Pancreas (tissue), 10 donors: Measurements from ENCODE around the gene HSP90AA1. TPM values are rescaled to one million over a fixed set of nuclear protein-coding genes. Genes with fewer than 3 reads are reported as not detected.

Experiments
- ATAC-seq, 4 donors: fragments of 200-7000 bp; cut with Tn5 transposase; one replicate each; pipeline versions ENCODE4 v1.8.0 to v1.9.1; 2020; ENCODE audit warnings: mild to moderate bottlenecking in 4 of 4, moderate library complexity in 4 of 4
- DNase-seq, 6 donors: peaks; one replicate each; pipeline ENCODE4 v3.0.0-alpha.2; 2020
- FAIRE-seq: peaks from 2 replicates; lab custom pipeline; 2012; peaks lifted over from hg19 to GRCh38; lab: Jason Lieb, UNC
- H3K27ac ChIP-seq, 4 donors: fragments of 200-600 bp; sonication (generic); 1 replicate in 3 of 4; 2 replicates in 1 of 4; pipeline versions ENCODE4 v1.5.0 to v1.8.0; 2020
- H3K27me3 ChIP-seq, 4 donors: fragments of 200-600 bp; one replicate each; pipeline ENCODE4 v1.8.0; 2021
- H3K36me3 ChIP-seq, 3 donors: fragments of 200-600 bp; sonication (generic) in 1 of 3; one replicate each; pipeline versions ENCODE4 v1.5.0 to v1.8.0; 2020 to 2021
- H3K4me1 ChIP-seq, 3 donors: fragments of 200-600 bp; one replicate each; pipeline ENCODE4 v1.8.0; 2021
- H3K4me3 ChIP-seq, 4 donors: fragments of 200-600 bp; sonication (generic) in 2 of 4; one replicate each; pipeline versions ENCODE4 v1.5.0 to v1.8.0; 2020 to 2021
- H3K9me3 ChIP-seq, 4 donors: fragments of 200-600 bp; one replicate each; pipeline ENCODE4 v1.8.0; 2021
- CTCF ChIP-seq, 4 donors: fragments of 200-600 bp; sonication (generic) in 3 of 4; IDR thresholded peaks; one replicate each; pipeline versions ENCODE4 v1.5.0 to v1.8.0; 2021; ENCODE audit warnings: antibody characterized with exemption in 4 of 4
- WGBS, 2 donors: extraction: QIAGEN DNeasy Blood & Tissue Kit; methylation state at CpG; one replicate each; pipeline ENCODE4 v1.1.7; 2013; 5-methylcytosine and 5-hydroxymethylcytosine counted together
- intact Hi-C, 3 donors: fragments of 100-400 bp; cut with DNase I; formaldehyde crosslinking; loops; one replicate each; pipeline versions ENCODE4 v1.11.1 to v1.14.2; 2022
- polyA plus RNA-seq, 2 donors: library from polyadenylated mRNA; stranded (reverse); fragments of 200-250 nt; gene quantifications; one replicate each; pipeline ENCODE4 v1.2.3, GENCODE V29; 2013
- total RNA-seq, 6 donors: library from RNA; stranded (reverse); fragmentation: NEBNext Ultra II Directional in 4 of 6; extraction: Animal tissue kit (Norgen Biotek cat#: 25700) in 4 of 6; gene quantifications; one replicate each; pipeline versions ENCODE4 v1.2.1 to v1.2.4, GENCODE V29; 2021 to 2023
- donor health status: healthy with polysubstance abuse.
- donor health status: DM: no; HTN: no; CAD: no; lungs with moderate emphysema.
- donor health status: DM: no; HTN: no; CAD: no.
- donor health status: control.
- donor health status: control.
- donor health status: Bipolar disorder and iron deficiency.
- donor health status: DM: yes; HTN: yes; CAD: no.
- donor health status: DM: no; HTN: no; CAD: no.
- donor health status: DM: no; HTN: no; CAD: no.
- donor health status: DM: yes; HTN: yes; CAD: no.

HSP90AA1 gene
- total and polyA plus RNA-seq, 8 donors, result 106 to 393 (median 136) TPM

- H3K27ac ChIP-seq, result no peak overlapping the region
- ATAC-seq (no peak), DNase-seq (no peak), FAIRE-seq (no peak)
- no peaks in the 10 kb centered on the region for H3K4me1 ChIP-seq
- intact Hi-C loops, result no loop called here
- H3K27me3 ChIP-seq, result no peaks in the 10 kb centered on the region
- H3K9me3 ChIP-seq, result no peaks in the 10 kb centered on the region
- H3K4me3 ChIP-seq, result no peak overlapping the region
- no peak for TF ChIP-seq CTCF (IDR thresholded peaks at IDR 0.05)
- 47 to 64% methylated on average over 10 of the region's 10 CpGs for WGBS, 2 donors
- H3K36me3 ChIP-seq, result peaks cover 0 to 2% (median 0%) of the 10 kb centered on the region in 3 donors
Measured at GRCh38 chr14:102057480-102058114, 29.2 kb downstream of the HSP90AA1 start.

GRCh38 chr14:102056694-102057442 lies 30.0 kb downstream of the HSP90AA1 start:
- WGBS, 2 donors, result 73 to 83% methylated on average over 31 of the region's 31 CpGs
- DNase-seq (no peak), ATAC-seq (no peak)

GRCh38 chr14:102055181-102055901 lies 31.5 kb downstream of the HSP90AA1 start:
- H3K36me3 ChIP-seq, result peaks cover 3 to 25% (median 6%) of the 10 kb centered on the region in 3 donors
- no peaks in the 10 kb centered on the region for H3K27me3 ChIP-seq
- no peaks in the 10 kb centered on the region for H3K9me3 ChIP-seq
- DNase-seq (peak in 2 of 6 donors; percentile 29 to 36), FAIRE-seq (no peak), ATAC-seq (peak; percentile 38 to 83 (median 62))
- no peaks in the 10 kb centered on the region for H3K4me1 ChIP-seq
- no peak overlapping the region for H3K4me3 ChIP-seq
- no peak overlapping the region for H3K27ac ChIP-seq
- intact Hi-C loops, result no loop called here
- no peak for TF ChIP-seq CTCF (IDR thresholded peaks at IDR 0.05)
- 50 to 51% methylated on average over 24 of the region's 24 CpGs for WGBS, 2 donors

More at GRCh38 chr14:102056694-102057442, 30.0 kb downstream of the HSP90AA1 start:
- intact Hi-C loops, result no loop called here
- Histone ChIP-seq H3K4me1 (no peaks in the 10 kb centered on the region), H3K4me3 (no peak overlapping the region), H3K36me3 (peaks cover 0 to 9% (median under 1%) of the 10 kb centered on the region in 3 donors), H3K27ac (no peak overlapping the region), H3K27me3 (no peaks in the 10 kb centered on the region), H3K9me3 (no peaks in the 10 kb centered on the region)
- FAIRE-seq, result no peak
- TF ChIP-seq CTCF (IDR thresholded peaks at IDR 0.05), result no peak

GRCh38 chr14:102052522-102052921 lies 34.3 kb downstream of the HSP90AA1 start:
- Histone ChIP-seq H3K9me3 (no peaks in the 10 kb centered on the region), H3K4me1 (no peaks in the 10 kb centered on the region), H3K4me3 (no peak overlapping the region), H3K27ac (no peak overlapping the region), H3K36me3 (peaks cover 3 to 52% (median 29%) of the 10 kb centered on the region in 3 donors), H3K27me3 (no peaks in the 10 kb centered on the region)
- intact Hi-C loops, result no loop called here
- FAIRE-seq (no peak), ATAC-seq (no peak), DNase-seq (no peak)
- no peak for TF ChIP-seq CTCF (IDR thresholded peaks at IDR 0.05)
- WGBS, 2 donors, result 92 to 96% methylated on average over 10 of the region's 10 CpGs
